Pancreas (tissue), 10 donors: ENCODE results near the gene HIBCH. TPM values are rescaled to one million over a fixed set of nuclear protein-coding genes. Genes with fewer than 3 reads are reported as not detected.
"Not testable (repeated sequence)": the region's sequence is repeated elsewhere in the genome, so short reads cannot be mapped to it uniquely, and the experiment has no call there.

Experiments used
- ATAC-seq, 4 donors: fragments of 200-7000 bp; cut with Tn5 transposase; one replicate each; pipeline versions ENCODE4 v1.8.0 to v1.9.1; 2020; ENCODE audit warnings: mild to moderate bottlenecking in 4 of 4, moderate library complexity in 4 of 4
- DNase-seq, 6 donors: peaks; one replicate each; pipeline ENCODE4 v3.0.0-alpha.2; 2020
- FAIRE-seq: peaks from 2 replicates; lab custom pipeline; 2012; peaks lifted over from hg19 to GRCh38; lab: Jason Lieb, UNC
- H3K27ac ChIP-seq, 4 donors: fragments of 200-600 bp; sonication (generic); 1 replicate in 3 of 4; 2 replicates in 1 of 4; pipeline versions ENCODE4 v1.5.0 to v1.8.0; 2020
- H3K27me3 ChIP-seq, 4 donors: fragments of 200-600 bp; one replicate each; pipeline ENCODE4 v1.8.0; 2021
- H3K36me3 ChIP-seq, 3 donors: fragments of 200-600 bp; sonication (generic) in 1 of 3; one replicate each; pipeline versions ENCODE4 v1.5.0 to v1.8.0; 2020 to 2021
- H3K4me1 ChIP-seq, 3 donors: fragments of 200-600 bp; one replicate each; pipeline ENCODE4 v1.8.0; 2021
- H3K4me3 ChIP-seq, 4 donors: fragments of 200-600 bp; sonication (generic) in 2 of 4; one replicate each; pipeline versions ENCODE4 v1.5.0 to v1.8.0; 2020 to 2021
- H3K9me3 ChIP-seq, 4 donors: fragments of 200-600 bp; one replicate each; pipeline ENCODE4 v1.8.0; 2021
- WGBS, 2 donors: extraction: QIAGEN DNeasy Blood & Tissue Kit; methylation state at CpG; one replicate each; pipeline ENCODE4 v1.1.7; 2013; 5-methylcytosine and 5-hydroxymethylcytosine counted together
- intact Hi-C, 3 donors: fragments of 100-400 bp; cut with DNase I; formaldehyde crosslinking; loops; one replicate each; pipeline versions ENCODE4 v1.11.1 to v1.14.2; 2022
- polyA plus RNA-seq, 2 donors: library from polyadenylated mRNA; stranded (reverse); fragments of 200-250 nt; gene quantifications; one replicate each; pipeline ENCODE4 v1.2.3, GENCODE V29; 2013
- total RNA-seq, 6 donors: library from RNA; stranded (reverse); fragmentation: NEBNext Ultra II Directional in 4 of 6; extraction: Animal tissue kit (Norgen Biotek cat#: 25700) in 4 of 6; gene quantifications; one replicate each; pipeline versions ENCODE4 v1.2.1 to v1.2.4, GENCODE V29; 2021 to 2023
- TF ChIP-seq, protein P1 (sequence below), 4 donors: fragments of 200-600 bp; sonication (generic) in 3 of 4; IDR thresholded peaks; one replicate each; pipeline versions ENCODE4 v1.5.0 to v1.8.0; 2021; ENCODE audit warnings: antibody characterized with exemption in 4 of 4
- donor health status: healthy with polysubstance abuse.
- donor health status: DM: no; HTN: no; CAD: no; lungs with moderate emphysema.
- donor health status: DM: no; HTN: no; CAD: no.
- donor health status: control.
- donor health status: control.
- donor health status: Bipolar disorder and iron deficiency.
- donor health status: DM: yes; HTN: yes; CAD: no.
- donor health status: DM: no; HTN: no; CAD: no.
- donor health status: DM: no; HTN: no; CAD: no.
- donor health status: DM: yes; HTN: yes; CAD: no.

The HIBCH gene
- total and polyA plus RNA-seq, 8 donors: 7.6 to 29.3 (median 21.1) TPM

DNA sequence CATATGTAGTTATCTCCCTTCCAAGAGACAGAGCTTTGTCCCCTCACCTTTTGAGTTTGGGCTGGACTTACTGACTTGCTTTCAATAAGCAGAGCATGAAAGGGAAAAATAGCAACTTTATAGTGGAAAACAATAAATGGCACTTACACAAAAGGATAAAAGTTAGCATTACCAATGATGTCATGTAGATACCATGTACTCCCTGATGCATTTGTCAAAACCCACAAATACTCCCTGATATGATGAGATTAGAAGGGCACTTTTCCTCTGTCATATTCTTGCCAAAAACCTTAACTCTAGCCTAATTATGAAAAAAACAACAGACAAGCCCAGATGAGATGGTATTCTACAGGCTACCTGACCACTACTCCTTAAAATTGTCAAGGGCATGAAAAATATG, 16.0 kb downstream of the HIBCH start:
- Histone ChIP-seq H3K27ac (no peak overlapping the region), H3K9me3 (no peaks in the 10 kb centered on the region), H3K4me3 (no peak overlapping the region), H3K4me1 (no peaks in the 10 kb centered on the region), H3K27me3 (no peaks in the 10 kb centered on the region), H3K36me3 (no peaks in the 10 kb centered on the region)
- TF ChIP-seq, protein P1, sequence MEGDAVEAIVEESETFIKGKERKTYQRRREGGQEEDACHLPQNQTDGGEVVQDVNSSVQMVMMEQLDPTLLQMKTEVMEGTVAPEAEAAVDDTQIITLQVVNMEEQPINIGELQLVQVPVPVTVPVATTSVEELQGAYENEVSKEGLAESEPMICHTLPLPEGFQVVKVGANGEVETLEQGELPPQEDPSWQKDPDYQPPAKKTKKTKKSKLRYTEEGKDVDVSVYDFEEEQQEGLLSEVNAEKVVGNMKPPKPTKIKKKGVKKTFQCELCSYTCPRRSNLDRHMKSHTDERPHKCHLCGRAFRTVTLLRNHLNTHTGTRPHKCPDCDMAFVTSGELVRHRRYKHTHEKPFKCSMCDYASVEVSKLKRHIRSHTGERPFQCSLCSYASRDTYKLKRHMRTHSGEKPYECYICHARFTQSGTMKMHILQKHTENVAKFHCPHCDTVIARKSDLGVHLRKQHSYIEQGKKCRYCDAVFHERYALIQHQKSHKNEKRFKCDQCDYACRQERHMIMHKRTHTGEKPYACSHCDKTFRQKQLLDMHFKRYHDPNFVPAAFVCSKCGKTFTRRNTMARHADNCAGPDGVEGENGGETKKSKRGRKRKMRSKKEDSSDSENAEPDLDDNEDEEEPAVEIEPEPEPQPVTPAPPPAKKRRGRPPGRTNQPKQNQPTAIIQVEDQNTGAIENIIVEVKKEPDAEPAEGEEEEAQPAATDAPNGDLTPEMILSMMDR (IDR thresholded peaks at IDR 0.05): no peak
- FAIRE-seq (no peak), ATAC-seq (no peak), DNase-seq (no peak)
- intact Hi-C loops: loop anchor here in 1 of 3 donors (10.0 kb wide), 1 partner anchor 219 kb away; no protein-coding TSS in a partner anchor

DNA sequence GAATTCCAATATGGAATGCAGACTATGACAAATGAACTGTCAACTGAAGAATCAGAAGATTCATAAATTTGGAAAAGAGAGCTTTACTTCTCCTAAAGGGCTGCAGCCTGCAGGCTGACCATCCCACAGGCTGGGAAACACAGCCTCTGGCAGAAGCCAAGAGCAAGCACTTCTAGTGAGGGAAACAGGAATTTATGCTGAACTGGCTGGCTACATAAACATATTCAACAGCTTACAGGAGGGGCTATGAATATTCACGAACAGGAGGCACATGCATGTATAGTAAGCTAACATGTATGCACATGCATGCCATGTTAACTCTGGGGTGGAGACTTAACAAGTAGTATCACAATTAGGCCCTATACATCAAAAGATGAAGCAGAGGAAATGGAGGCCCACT, 17.6 kb downstream of the HIBCH start:
- DNase-seq (no peak), FAIRE-seq (no peak), ATAC-seq (no peak)
- Histone ChIP-seq H3K36me3 (no peaks in the 10 kb centered on the region), H3K27me3 (no peaks in the 10 kb centered on the region), H3K9me3 (no peaks in the 10 kb centered on the region), H3K4me1 (no peaks in the 10 kb centered on the region), H3K27ac (no peak overlapping the region), H3K4me3 (no peak overlapping the region)
- WGBS, 2 donors: 85 to 93% methylated on average over 1 of the region's 1 CpG
- intact Hi-C loops: loop anchor here in 1 of 3 donors (10.0 kb wide), 1 partner anchor 217 kb away; no protein-coding TSS in a partner anchor
- TF ChIP-seq, protein P1 (IDR thresholded peaks at IDR 0.05): no peak

DNA sequence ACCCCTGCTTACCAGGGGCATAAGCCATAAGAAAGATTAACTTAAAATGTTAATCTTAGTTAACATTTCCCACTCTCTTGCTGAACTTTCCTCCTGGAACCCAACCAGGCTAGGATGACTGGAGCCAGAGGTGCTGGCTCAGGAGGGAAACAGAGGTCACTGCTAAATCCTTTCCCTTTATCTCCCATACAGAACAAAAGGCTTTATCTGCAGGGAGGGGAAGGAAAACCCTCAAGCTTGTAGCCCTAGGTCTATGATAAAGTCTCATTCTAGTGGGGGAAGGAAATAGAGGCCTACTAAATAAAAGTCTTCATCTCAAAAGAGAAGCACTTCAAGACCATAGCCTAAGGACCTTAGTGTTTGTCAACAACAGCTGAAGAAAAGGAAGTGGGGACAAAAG, 18.6 kb downstream of the HIBCH start:
- Histone ChIP-seq H3K4me3 (no peak overlapping the region), H3K9me3 (no peaks in the 10 kb centered on the region), H3K36me3 (peaks cover 0 to 5% (median 0%) of the 10 kb centered on the region in 3 donors), H3K27ac (no peak overlapping the region), H3K4me1 (no peaks in the 10 kb centered on the region), H3K27me3 (no peaks in the 10 kb centered on the region)
- intact Hi-C loops: loop anchor here in 1 of 3 donors (10.0 kb wide), 1 partner anchor 216 kb away; no protein-coding TSS in a partner anchor
- TF ChIP-seq, protein P1 (IDR thresholded peaks at IDR 0.05): no peak
- DNase-seq (no peak), ATAC-seq (no peak), FAIRE-seq (no peak)

DNA sequence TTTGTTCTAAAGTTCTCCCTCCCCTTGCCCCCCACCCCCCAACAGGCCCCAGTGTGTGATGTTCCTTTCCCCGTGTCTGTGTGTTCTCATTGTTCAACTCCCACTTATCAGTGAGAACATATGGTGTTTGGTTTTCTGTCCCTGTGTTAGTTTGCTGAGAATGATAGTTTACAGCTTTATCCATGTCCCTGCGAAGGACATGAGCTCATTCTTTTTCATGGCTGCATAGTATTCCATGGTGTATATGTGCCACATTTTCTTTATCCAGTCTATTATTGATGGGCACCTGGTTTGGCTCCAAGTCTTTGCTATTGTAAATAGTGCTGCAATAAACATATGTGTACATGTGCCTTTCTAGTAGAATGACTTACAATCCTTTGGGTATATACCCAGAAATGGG, 21.7 kb downstream of the HIBCH start:
- H3K9me3 ChIP-seq, H3K27me3 ChIP-seq, DNase-seq, H3K4me1 ChIP-seq, H3K4me3 ChIP-seq, H3K27ac ChIP-seq, FAIRE-seq, ATAC-seq, intact Hi-C loops: not testable (repeated sequence)
- WGBS, 2 donors: 95 to 97% methylated on average over 2 of the region's 2 CpGs
- peaks cover 0 to 21% (median 0%) of the 10 kb centered on the region in 3 donors for H3K36me3 ChIP-seq

DNA sequence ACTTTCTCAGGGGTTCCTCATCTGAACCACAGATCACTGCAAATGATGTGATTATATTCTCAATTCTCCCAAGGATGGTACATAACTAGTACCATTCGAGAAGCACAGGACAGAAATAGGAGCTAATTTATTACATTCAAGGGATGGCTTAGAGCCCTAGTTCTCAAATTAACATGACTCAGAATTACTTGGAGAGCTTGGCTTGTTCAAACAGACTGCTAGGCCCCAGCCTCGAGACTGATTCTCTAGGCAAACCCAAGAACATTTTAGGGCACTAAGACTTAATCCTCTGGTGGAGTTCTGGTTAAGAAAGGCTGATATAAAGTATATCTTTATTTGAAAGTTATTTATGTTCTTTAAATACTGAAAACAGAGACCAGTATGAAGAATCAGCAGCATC, 35.8 kb downstream of the HIBCH start:
- DNase-seq (no peak), FAIRE-seq (no peak), ATAC-seq (no peak)
- Histone ChIP-seq H3K9me3 (no peaks in the 10 kb centered on the region), H3K27me3 (no peaks in the 10 kb centered on the region), H3K4me1 (peaks cover 0 to 2% (median 0%) of the 10 kb centered on the region in 3 donors), H3K36me3 (peaks cover 0 to 17% (median 0%) of the 10 kb centered on the region in 3 donors), H3K27ac (no peak overlapping the region), H3K4me3 (no peak overlapping the region)
- 87 to 90% methylated on average over 2 of the region's 2 CpGs for WGBS, 2 donors
- TF ChIP-seq, protein P1 (IDR thresholded peaks at IDR 0.05): no peak
- intact Hi-C loops: no loop called here
